ENCODE measurements around the gene C22orf23. TPM values are rescaled to one million over a fixed set of nuclear protein-coding genes. Genes with fewer than 3 reads are reported as not detected.

C22orf23 gene
- total and polyA plus RNA-seq, 9 of the 15 experiments (the other 6 are each of a cell fraction or from before 2014, with no cell fraction given) = 0.25 to 1.0 (median 0.53) TPM

DNA sequence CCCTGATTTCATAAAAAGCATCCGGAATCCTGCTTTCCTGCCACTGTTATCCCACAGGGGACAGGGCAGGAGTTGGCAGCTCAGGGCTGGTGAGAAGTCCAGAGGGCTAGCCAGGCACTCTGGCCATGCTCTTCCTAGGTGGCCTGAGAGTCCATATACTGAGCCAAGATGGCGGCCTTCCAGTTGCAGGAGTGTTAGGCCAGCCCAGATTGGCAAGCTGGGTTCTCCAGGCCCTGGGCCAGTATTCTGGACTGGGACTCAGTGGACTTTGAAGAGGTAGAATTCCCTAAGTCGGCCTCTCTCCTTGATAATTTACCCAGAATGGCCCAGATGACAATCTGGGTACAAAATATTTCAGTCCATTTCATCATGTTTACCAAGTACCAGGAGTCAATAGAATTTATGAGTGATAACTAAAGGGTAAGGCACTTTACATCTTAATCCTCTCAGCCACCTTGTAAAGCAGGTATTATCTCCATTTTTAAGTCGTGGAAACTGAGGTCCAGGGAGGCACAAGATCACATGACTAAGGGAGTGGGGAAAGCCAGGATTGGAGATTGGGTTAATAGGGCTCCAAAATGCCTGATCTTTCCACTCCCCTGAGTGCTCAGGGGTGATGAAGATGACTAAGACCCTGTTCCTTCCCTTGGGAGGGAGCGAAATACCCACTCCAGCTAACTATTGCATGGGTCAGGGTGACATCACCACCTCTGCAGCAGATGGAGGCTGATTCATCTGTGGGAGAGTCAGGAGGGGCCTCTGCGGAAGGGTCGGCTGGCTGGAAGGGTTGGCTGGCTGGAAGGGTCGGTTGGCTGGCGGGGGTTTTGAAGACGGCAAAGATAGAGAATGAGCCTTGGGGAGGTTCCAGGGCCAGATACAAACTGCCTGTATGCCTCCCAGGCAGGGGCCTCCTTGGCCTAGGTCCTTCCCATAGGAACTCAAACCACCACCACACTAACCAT is 48.5 kb downstream of the C22orf23 start (continued):
- TF ChIP-seq CEBPG (CRISPR knock-in tag; IDR thresholded peaks at IDR 0.05) (peak; percentile 94), CEBPG (tag; conservative IDR thresholded peaks at IDR 0.05 in 1 of 2, IDR thresholded peaks at IDR 0.05 in 1 of 2) (peak; percentile 51 to 97), SP1 (CRISPR knock-in tag; IDR thresholded peaks at IDR 0.05) (peak; percentile 66), ZNF12 (CRISPR knock-in tag; IDR thresholded peaks at IDR 0.05) (no peak), ARHGAP35 (IDR thresholded peaks at IDR 0.05; ENCODE audit: partially characterized antibody) (no peak), THRAP3 (IDR thresholded peaks at IDR 0.05; ENCODE audit: borderline replicate concordance) (no peak), RBM15 (IDR thresholded peaks at IDR 0.05; ENCODE audit: insufficient read depth, low read length) (no peak), SNIP1 (IDR thresholded peaks at IDR 0.05; ENCODE audit: low read depth) (no peak), TAF1 (IDR thresholded peaks at IDR 0.05; ENCODE audit: control insufficient read depth, extremely low read depth, insufficient read depth, low read length, severe bottlenecking) (peak; percentile 30), MYNN (IDR thresholded peaks at IDR 0.05) (no peak), MYNN (CRISPR knock-in tag; IDR thresholded peaks at IDR 0.05) (no peak), RAD51 (IDR thresholded peaks at IDR 0.05; ENCODE audit: borderline replicate concordance, low read depth) (peak; percentile 47; the same call in 1 of the 2 replicates), ZNF143 (CRISPR knock-in tag; IDR thresholded peaks at IDR 0.05) (0 out of 2 replicates have a peak, but pooled peaks have one; percentile 17), E2F3 (CRISPR knock-in tag; IDR thresholded peaks at IDR 0.05) (no peak), SMC3 (conservative IDR thresholded peaks at IDR 0.05; ENCODE audit: insufficient read depth, low read depth, low read length) (no peak), HNRNPK (IDR thresholded peaks at IDR 0.05; ENCODE audit: low read depth, low read length, poor library complexity, severe bottlenecking) (no peak), ERF (CRISPR knock-in tag; IDR thresholded peaks at IDR 0.05) (no peak), IRF2 (CRISPR knock-in tag; IDR thresholded peaks at IDR 0.05) (no peak), POLR2B (IDR thresholded peaks at IDR 0.05; ENCODE audit: low read depth, partially characterized antibody) (no peak), TRIM28 (IDR thresholded peaks at IDR 0.05) (no peak), KLF16 (IDR thresholded peaks at IDR 0.05) (no peak), ZNF347 (CRISPR knock-in tag; IDR thresholded peaks at IDR 0.05; ENCODE audit: low read depth) (no peak), LEF1 (IDR thresholded peaks at IDR 0.05) (no peak; the same call in 1 of the 2 replicates), ZNF384 (IDR thresholded peaks at IDR 0.05; ENCODE audit: low read depth, low read length) (no peak)
- TF ChIP-seq, protein P1, sequence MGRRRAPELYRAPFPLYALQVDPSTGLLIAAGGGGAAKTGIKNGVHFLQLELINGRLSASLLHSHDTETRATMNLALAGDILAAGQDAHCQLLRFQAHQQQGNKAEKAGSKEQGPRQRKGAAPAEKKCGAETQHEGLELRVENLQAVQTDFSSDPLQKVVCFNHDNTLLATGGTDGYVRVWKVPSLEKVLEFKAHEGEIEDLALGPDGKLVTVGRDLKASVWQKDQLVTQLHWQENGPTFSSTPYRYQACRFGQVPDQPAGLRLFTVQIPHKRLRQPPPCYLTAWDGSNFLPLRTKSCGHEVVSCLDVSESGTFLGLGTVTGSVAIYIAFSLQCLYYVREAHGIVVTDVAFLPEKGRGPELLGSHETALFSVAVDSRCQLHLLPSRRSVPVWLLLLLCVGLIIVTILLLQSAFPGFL (CRISPR knock-in tag; IDR thresholded peaks at IDR 0.05) = no peak
- TF ChIP-seq, protein P2, sequence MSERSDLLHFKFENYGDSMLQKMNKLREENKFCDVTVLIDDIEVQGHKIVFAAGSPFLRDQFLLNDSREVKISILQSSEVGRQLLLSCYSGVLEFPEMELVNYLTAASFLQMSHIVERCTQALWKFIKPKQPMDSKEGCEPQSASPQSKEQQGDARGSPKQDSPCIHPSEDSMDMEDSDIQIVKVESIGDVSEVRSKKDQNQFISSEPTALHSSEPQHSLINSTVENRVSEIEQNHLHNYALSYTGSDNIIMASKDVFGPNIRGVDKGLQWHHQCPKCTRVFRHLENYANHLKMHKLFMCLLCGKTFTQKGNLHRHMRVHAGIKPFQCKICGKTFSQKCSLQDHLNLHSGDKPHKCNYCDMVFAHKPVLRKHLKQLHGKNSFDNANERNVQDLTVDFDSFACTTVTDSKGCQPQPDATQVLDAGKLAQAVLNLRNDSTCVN (CRISPR knock-in tag; IDR thresholded peaks at IDR 0.05) = no peak
- TF ChIP-seq, protein P3, sequence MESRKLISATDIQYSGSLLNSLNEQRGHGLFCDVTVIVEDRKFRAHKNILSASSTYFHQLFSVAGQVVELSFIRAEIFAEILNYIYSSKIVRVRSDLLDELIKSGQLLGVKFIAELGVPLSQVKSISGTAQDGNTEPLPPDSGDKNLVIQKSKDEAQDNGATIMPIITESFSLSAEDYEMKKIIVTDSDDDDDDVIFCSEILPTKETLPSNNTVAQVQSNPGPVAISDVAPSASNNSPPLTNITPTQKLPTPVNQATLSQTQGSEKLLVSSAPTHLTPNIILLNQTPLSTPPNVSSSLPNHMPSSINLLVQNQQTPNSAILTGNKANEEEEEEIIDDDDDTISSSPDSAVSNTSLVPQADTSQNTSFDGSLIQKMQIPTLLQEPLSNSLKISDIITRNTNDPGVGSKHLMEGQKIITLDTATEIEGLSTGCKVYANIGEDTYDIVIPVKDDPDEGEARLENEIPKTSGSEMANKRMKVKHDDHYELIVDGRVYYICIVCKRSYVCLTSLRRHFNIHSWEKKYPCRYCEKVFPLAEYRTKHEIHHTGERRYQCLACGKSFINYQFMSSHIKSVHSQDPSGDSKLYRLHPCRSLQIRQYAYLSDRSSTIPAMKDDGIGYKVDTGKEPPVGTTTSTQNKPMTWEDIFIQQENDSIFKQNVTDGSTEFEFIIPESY (CRISPR knock-in tag; IDR thresholded peaks at IDR 0.05) = no peak

Measured in K562 (cell line).